HCT116 (cell line): ENCODE measurements around the gene GEMIN7. TPM values are rescaled to one million over a fixed set of nuclear protein-coding genes. Genes with fewer than 3 reads are reported as not detected.

ENCODE experiments used
- ATAC-seq: fragments of 200-7000 bp; cut with Tn5 transposase; 2 replicates; pipeline ENCODE4 v1.9.1; 2020; ENCODE audit warnings: mild to moderate bottlenecking, moderate library complexity
- BruUV-seq: library from RNA; stranded (reverse); fragments of 400-500 nt; replicated peaks from 2 replicates; lab custom pipeline; 2021; lab: Mats Ljungman, UMichigan
- CTCF ChIA-PET: fragments of 300-600 bp; sonication (Branson Sonifier 250); formaldehyde crosslinking; loops from one replicate; lab custom pipeline; 2021; ENCODE audit warnings: antibody characterized with exemption; lab: Charles Lee
- POLR2A ChIA-PET: fragments of 300-600, 350-600 bp; sonication (Branson Sonifier 250); formaldehyde crosslinking; loops from one replicate; lab custom pipeline; 2021; ENCODE audit warnings: antibody characterized with exemption; lab: Charles Lee
- RAD21 ChIA-PET, 2 experiments: fragments of 300-600 bp; sonication (Branson Sonifier 250); formaldehyde crosslinking; loops; one replicate each; lab custom pipeline; 2023; ENCODE audit warnings: low total read pairs in 2 of 2; ENCODE audit not compliant: uncharacterized antibody in 2 of 2, unreplicated experiment in 2 of 2, low non-redundant PET in 1 of 2; lab: Charles Lee
- DNase-seq: peaks from one replicate; pipeline ENCODE4 v3.0.0-alpha.2; 2010; ENCODE audit warnings: low read depth, low spot score
- H2AFZ ChIP-seq: fragments of 200-600 bp; shearing (Covaris generic), sonication (generic); 2 replicates; pipeline ENCODE4 v1.6.1; 2017; ENCODE audit warnings: low read depth, mixed run types, mixed read lengths, antibody characterized with exemption, low read length; ENCODE audit not compliant: poor library complexity, severe bottlenecking
- H3K27ac ChIP-seq: 2 replicates; pipeline ENCODE4 v1.5.1; 2012; ENCODE audit warnings: low read depth, low read length
- H3K27me3 ChIP-seq: fragments of 200-600 bp; sonication (generic); 2 replicates; pipeline ENCODE4 v1.6.1; 2016; ENCODE audit warnings: mixed run types, low read length, mixed read lengths; ENCODE audit not compliant: insufficient read depth
- H3K36me3 ChIP-seq, 2 experiments: fragments of 200-500 bp in 1 of 2; fragments of 200-600 bp in 1 of 2; sonication (Bioruptor generic) in 1 of 2; sonication (generic) in 1 of 2; 2 replicates each; pipeline versions ENCODE4 v1.5.1 to v1.6.1; 2014 to 2016; ENCODE audit warnings: low read length in 2 of 2, inconsistent platforms in 1 of 2, mixed read lengths in 1 of 2, mixed run types in 1 of 2; ENCODE audit not compliant: insufficient read depth in 2 of 2, control insufficient read depth in 1 of 2
- H3K4me1 ChIP-seq, 2 experiments: fragments of 200-600 bp in 1 of 2; sonication (generic) in 1 of 2; 2 replicates each; pipeline versions ENCODE4 v1.5.1 to v1.6.1; 2012 to 2017; ENCODE audit warnings: low read length in 2 of 2, inconsistent platforms in 1 of 2, mild to moderate bottlenecking in 1 of 2, mixed read lengths in 1 of 2, mixed run types in 1 of 2, moderate library complexity in 1 of 2; ENCODE audit not compliant: insufficient read depth in 2 of 2, control insufficient read depth in 1 of 2
- H3K4me2 ChIP-seq: fragments of 200-600 bp; sonication (generic); 2 replicates; pipeline ENCODE4 v1.6.1; 2017; ENCODE audit warnings: mixed run types, low read length, mixed read lengths
- H3K4me3 ChIP-seq, 2 experiments: fragments of 200-600 bp in 1 of 2; sonication (generic) in 1 of 2; replicated peaks in 1 of 2; 2 replicates each; pipeline ENCODE4 v1.5.1; 2011 to 2016; ENCODE audit warnings: low read length in 2 of 2, control low read depth in 1 of 2, low read depth in 1 of 2, mild to moderate bottlenecking in 1 of 2, mixed read lengths in 1 of 2, mixed run types in 1 of 2
- H3K79me2 ChIP-seq: fragments of 200-600 bp; sonication (generic); 2 replicates; pipeline ENCODE4 v1.6.1; 2017; ENCODE audit warnings: mild to moderate bottlenecking, mixed run types, low read length, moderate library complexity, mixed read lengths; ENCODE audit not compliant: insufficient read depth
- H3K9ac ChIP-seq: fragments of 200-600 bp; sonication (generic); 2 replicates; pipeline ENCODE4 v1.6.1; 2016; ENCODE audit warnings: low read length, mixed read lengths
- H3K9me2 ChIP-seq: fragments of 200-600 bp; sonication (generic), shearing (Covaris generic); 2 replicates; pipeline ENCODE4 v1.6.1; 2017; ENCODE audit warnings: mixed run types, mild to moderate bottlenecking, moderate library complexity; ENCODE audit not compliant: insufficient read depth
- H3K9me3 ChIP-seq, 2 experiments: fragments of 200-500 bp in 1 of 2; fragments of 200-600 bp in 1 of 2; sonication (Bioruptor generic) in 1 of 2; sonication (generic) in 1 of 2; 2 replicates each; pipeline ENCODE4 v1.6.1; 2014 to 2017; ENCODE audit warnings: low read length in 2 of 2, mixed read lengths in 2 of 2, inconsistent platforms in 1 of 2, low read depth in 1 of 2, mild to moderate bottlenecking in 1 of 2, mixed run types in 1 of 2, moderate library complexity in 1 of 2; ENCODE audit not compliant: control insufficient read depth in 1 of 2, insufficient read depth in 1 of 2
- H4K20me1 ChIP-seq: fragments of 200-600 bp; sonication (generic), shearing (Covaris generic); 2 replicates; pipeline ENCODE4 v1.6.1; 2017; ENCODE audit warnings: mixed run types, mild to moderate bottlenecking, moderate library complexity; ENCODE audit not compliant: insufficient read depth
- CBX3 ChIP-seq: IDR thresholded peaks from 2 replicates; pipeline ENCODE4 v1.6.1; 2012; ENCODE audit warnings: low read depth
- CEBPB ChIP-seq: IDR thresholded peaks from 2 replicates; pipeline ENCODE4 v1.6.1; 2012; ENCODE audit warnings: low read depth
- EGR1 ChIP-seq: IDR thresholded peaks from 2 replicates; pipeline ENCODE4 v1.6.1; 2012; ENCODE audit warnings: low read depth
- ELF1 ChIP-seq: IDR thresholded peaks from 2 replicates; pipeline ENCODE4 v1.6.1; 2012; ENCODE audit warnings: low read depth, borderline replicate concordance
- EZH2 ChIP-seq: fragments of 200-600 bp; sonication (generic); IDR thresholded peaks from 2 replicates; pipeline ENCODE4 v1.6.1; 2017; ENCODE audit warnings: antibody characterized with exemption, mixed run types
- EZH2phosphoT487 ChIP-seq: fragments of 200-600 bp; IDR thresholded peaks from 2 replicates; pipeline ENCODE4 v1.6.1; 2018; ENCODE audit warnings: antibody characterized with exemption, borderline replicate concordance
- FOSL1 ChIP-seq: IDR thresholded peaks from 2 replicates; pipeline ENCODE4 v1.6.1; 2012; ENCODE audit warnings: low read depth
- POLR2A ChIP-seq: IDR thresholded peaks from 2 replicates; pipeline ENCODE4 v1.7.0; 2011; ENCODE audit warnings: borderline replicate concordance; ENCODE audit not compliant: insufficient read depth, insufficient read length; ENCODE audit errors: extremely low read depth
- POLR2AphosphoS5 ChIP-seq: IDR thresholded peaks from 2 replicates; pipeline ENCODE4 v1.6.1; 2011; ENCODE audit warnings: mild to moderate bottlenecking, low read depth, low read length, moderate library complexity
- RAD21 ChIP-seq: IDR thresholded peaks from 2 replicates; pipeline ENCODE4 v1.6.1; 2012; ENCODE audit warnings: low read depth, mild to moderate bottlenecking
- SIN3A ChIP-seq: IDR thresholded peaks from 2 replicates; pipeline ENCODE4 v1.6.1; 2012; ENCODE audit warnings: low read depth
- SP1 ChIP-seq: IDR thresholded peaks from 2 replicates; pipeline ENCODE4 v1.6.1; 2012; ENCODE audit warnings: low read depth
- YY1 ChIP-seq: IDR thresholded peaks from 2 replicates; pipeline ENCODE4 v1.6.1; 2011; ENCODE audit warnings: low read length, low read depth, moderate library complexity, mild to moderate bottlenecking; ENCODE audit not compliant: insufficient replicate concordance; ENCODE audit errors: extremely low read depth
- ZFX ChIP-seq: fragments of 450-650 bp; IDR thresholded peaks from 2 replicates; pipeline ENCODE4 v1.6.1; 2017
- intact Hi-C: fragments of 100-400 bp; cut with micrococcal nuclease; formaldehyde crosslinking; loops from 2 replicates; pipeline ENCODE4 v1.10.0; 2022
- total RNA-seq: library from RNA; stranded (reverse); gene quantifications from one replicate; pipeline ENCODE4 v1.2.1, GENCODE V29; 2021; ENCODE audit not compliant: unreplicated experiment
- TF ChIP-seq, protein P1 (sequence below), 3 experiments: fragments of 200-600 bp in 1 of 3; sonication (generic) in 1 of 3; IDR thresholded peaks in 2 of 3; conservative IDR thresholded peaks in 1 of 3; 2 replicates each; pipeline ENCODE4 v1.5.1; 2012 to 2017; ENCODE audit warnings: low read depth in 2 of 3, low read length in 2 of 3, antibody characterized with exemption in 1 of 3, borderline replicate concordance in 1 of 3, control low read depth in 1 of 3, mild to moderate bottlenecking in 1 of 3, mixed read lengths in 1 of 3, mixed run types in 1 of 3, moderate library complexity in 1 of 3; ENCODE audit not compliant: insufficient read depth in 1 of 3
- TF ChIP-seq, protein P2 (sequence below): IDR thresholded peaks from 2 replicates; pipeline ENCODE4 v1.6.1; 2011; ENCODE audit warnings: mild to moderate bottlenecking, low read length, moderate library complexity; ENCODE audit not compliant: insufficient replicate concordance; ENCODE audit errors: extremely low read depth
- TF ChIP-seq, protein P3 (sequence below): IDR thresholded peaks from 2 replicates; pipeline ENCODE4 v1.6.1; 2012

GEMIN7 gene
- total RNA-seq, 1 experiment from 2014 or later: 35.4 TPM

DNA sequence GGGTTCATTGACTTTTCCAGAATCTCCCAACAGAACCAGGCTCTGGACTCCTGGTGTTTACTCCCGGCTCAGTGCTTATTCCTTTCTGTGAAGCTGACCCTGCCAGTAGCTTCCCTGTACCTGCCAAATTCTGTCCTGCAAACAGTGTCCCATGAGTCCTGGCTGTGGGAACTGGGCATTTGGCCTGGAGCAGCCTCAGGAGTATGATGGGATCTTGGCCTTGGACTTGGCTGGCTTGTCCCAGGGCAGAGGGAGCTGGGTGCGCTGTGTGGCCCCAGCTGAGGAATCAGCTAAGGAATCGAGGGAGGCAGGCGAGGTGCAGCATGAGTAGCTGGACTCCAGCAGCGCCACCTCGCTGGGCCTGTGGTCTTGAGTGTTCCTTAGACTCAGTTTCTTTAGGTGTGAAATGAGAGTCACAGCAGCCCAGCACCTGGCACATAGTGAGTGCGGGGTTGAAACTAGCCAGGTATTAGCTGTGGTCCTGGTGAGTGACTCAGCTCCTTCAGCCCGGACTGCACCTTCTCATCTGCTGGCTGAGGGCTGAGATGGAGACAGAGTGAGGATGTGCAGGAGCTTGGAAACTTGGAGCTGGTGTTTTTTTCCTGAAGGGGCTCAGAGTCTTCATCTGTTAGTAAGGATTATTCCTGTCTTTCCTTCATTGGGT lies 29.9 kb upstream of the GEMIN7 start (continued):
- no peak for TF ChIP-seq CEBPB

DNA sequence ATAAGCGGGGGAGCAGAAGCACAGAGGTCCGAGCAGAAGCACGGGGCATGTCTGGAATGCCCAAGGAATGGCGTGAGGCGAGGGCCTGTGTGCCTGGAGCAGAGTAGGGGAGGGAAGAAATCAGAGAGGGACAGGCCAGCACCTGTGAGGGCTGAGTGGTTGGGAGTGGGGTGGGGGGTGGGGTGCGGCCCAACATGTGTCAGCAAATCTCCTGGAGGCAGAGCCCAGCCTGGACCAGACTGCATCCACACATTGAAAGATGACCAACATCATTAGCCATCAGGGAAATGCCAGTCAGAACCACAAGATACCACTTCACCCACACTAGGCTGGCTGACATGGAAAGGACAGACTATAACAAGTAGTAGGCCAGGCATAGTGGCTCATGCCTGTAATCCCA lies 29.0 kb upstream of the GEMIN7 start:
- no peak for ATAC-seq
- H3K27ac ChIP-seq: peak overlapping the region; percentile 34; the same call in 1 of the 2 replicates
- H3K9ac ChIP-seq: no peak overlapping the region; the same call in 1 of the 2 replicates
- intact Hi-C loops: no loop called here
- CTCF ChIA-PET: interaction anchor here (1.5 to 1.8 kb wide), 2 partner anchors 10 kb away, joined by 6 to 12 read pairs; no protein-coding TSS in a partner anchor
- BruUV-seq: no TSS peak
- TF ChIP-seq FOSL1: no peak
- no peak for TF ChIP-seq CEBPB
- no peak for TF ChIP-seq POLR2A
- no peak for TF ChIP-seq SP1
- TF ChIP-seq, protein P1, sequence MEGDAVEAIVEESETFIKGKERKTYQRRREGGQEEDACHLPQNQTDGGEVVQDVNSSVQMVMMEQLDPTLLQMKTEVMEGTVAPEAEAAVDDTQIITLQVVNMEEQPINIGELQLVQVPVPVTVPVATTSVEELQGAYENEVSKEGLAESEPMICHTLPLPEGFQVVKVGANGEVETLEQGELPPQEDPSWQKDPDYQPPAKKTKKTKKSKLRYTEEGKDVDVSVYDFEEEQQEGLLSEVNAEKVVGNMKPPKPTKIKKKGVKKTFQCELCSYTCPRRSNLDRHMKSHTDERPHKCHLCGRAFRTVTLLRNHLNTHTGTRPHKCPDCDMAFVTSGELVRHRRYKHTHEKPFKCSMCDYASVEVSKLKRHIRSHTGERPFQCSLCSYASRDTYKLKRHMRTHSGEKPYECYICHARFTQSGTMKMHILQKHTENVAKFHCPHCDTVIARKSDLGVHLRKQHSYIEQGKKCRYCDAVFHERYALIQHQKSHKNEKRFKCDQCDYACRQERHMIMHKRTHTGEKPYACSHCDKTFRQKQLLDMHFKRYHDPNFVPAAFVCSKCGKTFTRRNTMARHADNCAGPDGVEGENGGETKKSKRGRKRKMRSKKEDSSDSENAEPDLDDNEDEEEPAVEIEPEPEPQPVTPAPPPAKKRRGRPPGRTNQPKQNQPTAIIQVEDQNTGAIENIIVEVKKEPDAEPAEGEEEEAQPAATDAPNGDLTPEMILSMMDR (IDR thresholded peaks at IDR 0.05 in 2 of 3, conservative IDR thresholded peaks at IDR 0.05 in 1 of 3; ENCODE audit: borderline replicate concordance in 1 of 3, insufficient read depth in 1 of 3, low read depth in 2 of 3, low read length in 2 of 3): no peak
- TF ChIP-seq POLR2AphosphoS5: no peak
- no peak for TF ChIP-seq CBX3
- TF ChIP-seq YY1: no peak
- no peak for TF ChIP-seq EZH2
- no peak for TF ChIP-seq EZH2phosphoT487
- TF ChIP-seq, protein P2, sequence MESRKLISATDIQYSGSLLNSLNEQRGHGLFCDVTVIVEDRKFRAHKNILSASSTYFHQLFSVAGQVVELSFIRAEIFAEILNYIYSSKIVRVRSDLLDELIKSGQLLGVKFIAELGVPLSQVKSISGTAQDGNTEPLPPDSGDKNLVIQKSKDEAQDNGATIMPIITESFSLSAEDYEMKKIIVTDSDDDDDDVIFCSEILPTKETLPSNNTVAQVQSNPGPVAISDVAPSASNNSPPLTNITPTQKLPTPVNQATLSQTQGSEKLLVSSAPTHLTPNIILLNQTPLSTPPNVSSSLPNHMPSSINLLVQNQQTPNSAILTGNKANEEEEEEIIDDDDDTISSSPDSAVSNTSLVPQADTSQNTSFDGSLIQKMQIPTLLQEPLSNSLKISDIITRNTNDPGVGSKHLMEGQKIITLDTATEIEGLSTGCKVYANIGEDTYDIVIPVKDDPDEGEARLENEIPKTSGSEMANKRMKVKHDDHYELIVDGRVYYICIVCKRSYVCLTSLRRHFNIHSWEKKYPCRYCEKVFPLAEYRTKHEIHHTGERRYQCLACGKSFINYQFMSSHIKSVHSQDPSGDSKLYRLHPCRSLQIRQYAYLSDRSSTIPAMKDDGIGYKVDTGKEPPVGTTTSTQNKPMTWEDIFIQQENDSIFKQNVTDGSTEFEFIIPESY: no peak
- no peak for TF ChIP-seq RAD21
- TF ChIP-seq EGR1: no peak
- TF ChIP-seq, protein P3, sequence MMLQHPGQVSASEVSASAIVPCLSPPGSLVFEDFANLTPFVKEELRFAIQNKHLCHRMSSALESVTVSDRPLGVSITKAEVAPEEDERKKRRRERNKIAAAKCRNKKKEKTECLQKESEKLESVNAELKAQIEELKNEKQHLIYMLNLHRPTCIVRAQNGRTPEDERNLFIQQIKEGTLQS: no peak
- TF ChIP-seq SIN3A: no peak
- TF ChIP-seq ZFX: no peak
- TF ChIP-seq ELF1: no peak
- peaks cover 3% of the 10 kb centered on the region; the same call in 1 of the 2 replicates for H4K20me1 ChIP-seq
- no peak overlapping the region for H3K4me2 ChIP-seq
- RAD21 ChIA-PET: no interaction called here
- no peak for DNase-seq
- H2AFZ ChIP-seq: no peak overlapping the region
- H3K4me1 ChIP-seq: peaks cover 7 to 27% of the 10 kb centered on the region in 2 experiments
- H3K79me2 ChIP-seq: peaks cover 90% of the 10 kb centered on the region
- no peaks in the 10 kb centered on the region for H3K27me3 ChIP-seq
- POLR2A ChIA-PET: interaction anchor here (1.2 kb wide), 1 partner anchor 11 kb away, joined by 6 read pairs; the partner anchor contains the start of gene CLASRP
- no peak overlapping the region for H3K4me3 ChIP-seq
- no peaks in the 10 kb centered on the region for H3K9me3 ChIP-seq
- H3K36me3 ChIP-seq: peaks cover 15 to 28% of the 10 kb centered on the region in 2 experiments
- no peaks in the 10 kb centered on the region for H3K9me2 ChIP-seq
